Measurements from ENCODE around the gene MRC2. TPM values are rescaled to one million over a fixed set of nuclear protein-coding genes. Genes with fewer than 3 reads are reported as not detected.

MRC2 gene
- total and polyA plus RNA-seq, 9 of the 15 experiments (the other 6 are each of a cell fraction or from before 2014, with no cell fraction given): 0.28 to 11.5 (median 6.6) TPM

GRCh38 chr17:62581764-62582163 is 45.7 kb upstream of the MRC2 start:
- ChIA-PET POLR2A (interaction anchor here (0.7 kb wide), 1 partner anchor 15 kb away, joined by 3 read pairs; no protein-coding TSS in a partner anchor), CTCF (ENCODE audit: low intra/inter-chr PET ratio) (no interaction called here)
- DNase-seq (ENCODE audit: extremely low read depth in 1 of 4, low spot score in 3 of 4) (no peak), FAIRE-seq (no peak), ATAC-seq (no peak)
- no peak overlapping the region for H3K9ac ChIP-seq (ENCODE audit: insufficient read depth in 1 of 2, low read depth in 2 of 2, low read length in 2 of 2)
- H4K20me1 ChIP-seq (replicated peaks; ENCODE audit: control insufficient read depth, insufficient read depth, low read length): no peaks in the 10 kb centered on the region
- no peaks in the 10 kb centered on the region for H3K27me3 ChIP-seq (ENCODE audit: control insufficient read depth in 2 of 2, insufficient read depth in 2 of 2, low read length in 2 of 2)
- no peak overlapping the region for H3K4me3 ChIP-seq
- no peak overlapping the region for H3K27ac ChIP-seq (ENCODE audit: extremely low read depth, low read depth, low read length)
- no peak overlapping the region for H3K4me2 ChIP-seq (ENCODE audit: insufficient read depth, low read length)
- H2AFZ ChIP-seq (ENCODE audit: low read depth, low read length): no peak overlapping the region
- no peaks in the 10 kb centered on the region for H3K9me1 ChIP-seq (ENCODE audit: control insufficient read depth, insufficient read depth, low read length)
- no peak for TF ChIP-seq NFE2L1 (tag; IDR thresholded peaks at IDR 0.05; ENCODE audit: borderline replicate concordance, low read depth)
- no peak for TF ChIP-seq ZNF197 (CRISPR knock-in tag; IDR thresholded peaks at IDR 0.05; ENCODE audit: low read depth)
- TF ChIP-seq ZNF175 (CRISPR knock-in tag; IDR thresholded peaks at IDR 0.05; ENCODE audit: low read depth): no peak
- no peak for TF ChIP-seq TBL1XR1 (IDR thresholded peaks at IDR 0.05; ENCODE audit: low read length in 2 of 2)
- no peak for TF ChIP-seq GATA2 (CRISPR knock-in tag; IDR thresholded peaks at IDR 0.05)
- TF ChIP-seq ZNF3 (CRISPR knock-in tag; IDR thresholded peaks at IDR 0.05): no peak
- no peaks in the 10 kb centered on the region for H3K79me2 ChIP-seq (ENCODE audit: control insufficient read depth, insufficient read depth, low read length)
- intact Hi-C loops (cut with micrococcal nuclease) (no loop called here), in situ Hi-C loops (cut with MboI) (no loop called here)
- H3K9me3 ChIP-seq (replicated peaks; ENCODE audit: control insufficient read depth, insufficient read depth, low read depth, low read length): no peaks in the 10 kb centered on the region
- H3K36me3 ChIP-seq (ENCODE audit: control insufficient read depth, insufficient read depth, low read length): peaks cover 52% of the 10 kb centered on the region
- no TSS peak for BruUV-seq (replicated peaks)
- WGBS (ENCODE audit: insufficient coverage, low coverage, missing lambda C conversion rate): 92% methylated on average over 1 of the region's 1 CpG
- no peaks in the 10 kb centered on the region for H3K4me1 ChIP-seq (replicated peaks in 1 of 2; ENCODE audit: control insufficient read depth in 2 of 2, insufficient read depth in 2 of 2, low read length in 2 of 2)

- no peak for DNase-seq (ENCODE audit: extremely low read depth in 1 of 4, low spot score in 3 of 4)
- intact Hi-C loops (cut with micrococcal nuclease): no loop called here
- no peak overlapping the region for H3K4me3 ChIP-seq
- BruUV-seq (replicated peaks): no TSS peak
- no peak for FAIRE-seq
- ChIA-PET POLR2A (interaction anchor here (1.5 kb wide), 1 partner anchor 11 kb away, joined by 3 read pairs; no protein-coding TSS in a partner anchor), CTCF (ENCODE audit: low intra/inter-chr PET ratio) (no interaction called here)
- H2AFZ ChIP-seq (ENCODE audit: low read depth, low read length): no peak overlapping the region
- H3K27me3 ChIP-seq (ENCODE audit: control insufficient read depth in 2 of 2, insufficient read depth in 2 of 2, low read length in 2 of 2): no peaks in the 10 kb centered on the region
- H3K9me3 ChIP-seq (replicated peaks; ENCODE audit: control insufficient read depth, insufficient read depth, low read depth, low read length): no peaks in the 10 kb centered on the region
- H3K36me3 ChIP-seq (ENCODE audit: control insufficient read depth, insufficient read depth, low read length): peaks cover 47% of the 10 kb centered on the region
- no peak overlapping the region for H3K27ac ChIP-seq (ENCODE audit: extremely low read depth, low read depth, low read length)
- H3K4me1 ChIP-seq (replicated peaks in 1 of 2; ENCODE audit: control insufficient read depth in 2 of 2, insufficient read depth in 2 of 2, low read length in 2 of 2): no peaks in the 10 kb centered on the region
- no peak overlapping the region for H3K9ac ChIP-seq (ENCODE audit: insufficient read depth in 1 of 2, low read depth in 2 of 2, low read length in 2 of 2)
- ATAC-seq: no peak
- no peaks in the 10 kb centered on the region for H3K79me2 ChIP-seq (ENCODE audit: control insufficient read depth, insufficient read depth, low read length)
- H3K9me1 ChIP-seq (ENCODE audit: control insufficient read depth, insufficient read depth, low read length): no peaks in the 10 kb centered on the region
- 100% methylated on average over 2 of the region's 2 CpGs for WGBS (ENCODE audit: insufficient coverage, low coverage, missing lambda C conversion rate)
- in situ Hi-C loops (cut with MboI): no loop called here
- no peak overlapping the region for H3K4me2 ChIP-seq (ENCODE audit: insufficient read depth, low read length)
- H4K20me1 ChIP-seq (replicated peaks; ENCODE audit: control insufficient read depth, insufficient read depth, low read length): no peaks in the 10 kb centered on the region
- no peak for TF ChIP-seq ZNF23 (CRISPR knock-in tag; IDR thresholded peaks at IDR 0.05)
- TF ChIP-seq ATF6 (CRISPR knock-in tag; IDR thresholded peaks at IDR 0.05): no peak
- TF ChIP-seq CREM (IDR thresholded peaks at IDR 0.05; ENCODE audit: low read depth): no peak
- no peak for TF ChIP-seq POLR2B (IDR thresholded peaks at IDR 0.05; ENCODE audit: low read depth, partially characterized antibody)
- TF ChIP-seq ARID2 (IDR thresholded peaks at IDR 0.05): no peak
- TF ChIP-seq ZNF143 (CRISPR knock-in tag; IDR thresholded peaks at IDR 0.05): no peak
- TF ChIP-seq ZNF354B (CRISPR knock-in tag; IDR thresholded peaks at IDR 0.05): no peak
- TF ChIP-seq ZNF280A (IDR thresholded peaks at IDR 0.05; ENCODE audit: low read depth, partially characterized antibody): no peak
Observed at GRCh38 chr17:62587554-62587953, 39.9 kb upstream of the MRC2 start.

Measured in K562 (cell line).